Measurements from ENCODE around the gene GABRR3. TPM values are rescaled to one million over a fixed set of nuclear protein-coding genes. Genes with fewer than 3 reads are reported as not detected.

GABRR3 gene
- total RNA-seq, 2 donors from 2014 or later = not detected

DNA sequence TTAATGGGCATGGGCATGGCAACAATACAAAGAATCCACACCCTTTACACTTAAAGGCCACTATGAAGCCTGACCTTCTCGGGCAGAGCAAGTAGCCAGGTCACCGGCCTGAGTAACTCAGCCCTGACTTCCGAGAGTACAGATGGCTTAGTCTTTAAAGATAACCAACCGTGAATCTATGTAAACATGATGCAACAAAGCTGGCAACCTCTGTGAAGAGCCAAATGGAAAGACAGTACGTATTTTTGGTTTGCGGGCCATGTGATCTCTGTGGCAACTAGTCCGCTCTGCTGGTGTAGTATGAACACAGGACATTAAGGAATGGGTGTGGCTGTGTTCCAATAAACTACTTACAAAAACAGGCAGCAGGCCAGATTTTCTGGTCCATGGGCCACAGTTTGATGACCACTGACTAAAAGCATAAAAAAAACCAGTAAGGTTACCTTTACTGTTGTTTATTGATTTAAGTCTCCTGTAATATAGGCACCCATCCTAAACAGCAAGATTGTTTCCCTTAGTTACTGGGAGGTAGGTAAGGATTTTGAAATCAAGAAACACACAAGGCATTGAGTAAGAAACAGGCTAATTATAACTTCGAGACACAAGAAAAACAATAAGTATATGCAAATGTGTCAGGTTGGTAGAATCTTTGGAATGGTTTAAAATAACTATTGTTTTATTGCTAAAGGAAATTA, 77.4 kb downstream of the GABRR3 start:
- Mint-ChIP-seq H3K27me3 (ENCODE audit: low read depth) (no peaks in the 10 kb centered on the region), H3K4me1 (ENCODE audit: low read depth) (no peaks in the 10 kb centered on the region), H3K9me3 (no peaks in the 10 kb centered on the region), H3K4me3 (no peak overlapping the region), H3K36me3 (ENCODE audit: insufficient read depth in 2 of 2) (peaks cover 4 to 24% of the 10 kb centered on the region in 2 donors), H3K27ac (no peak overlapping the region)
- no peak for ATAC-seq (replicated peaks in 1 of 2)
- no peak for DNase-seq

DNA sequence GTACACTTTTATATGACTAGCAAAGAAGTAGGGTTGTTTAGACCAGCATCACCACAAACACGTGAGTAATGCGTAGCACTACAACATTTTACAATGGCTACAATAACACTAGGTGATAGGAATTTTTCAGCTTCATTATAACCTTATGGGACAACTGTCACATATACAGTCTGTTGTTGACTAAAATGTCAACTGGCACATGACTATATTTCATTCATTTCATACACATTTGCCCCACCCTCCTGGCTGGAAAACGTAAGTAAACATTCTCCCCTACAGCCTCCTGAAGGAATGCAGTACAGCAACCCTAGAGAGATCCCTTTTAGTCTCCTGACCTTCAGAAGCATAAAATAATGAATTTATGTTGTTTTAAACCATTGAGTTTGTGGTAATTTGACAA, 79.1 kb downstream of the GABRR3 start:
- Mint-ChIP-seq H3K4me3 (no peak overlapping the region), H3K36me3 (ENCODE audit: insufficient read depth in 2 of 2) (peaks cover 2 to 15% of the 10 kb centered on the region in 2 donors), H3K27me3 (ENCODE audit: low read depth) (no peaks in the 10 kb centered on the region), H3K9me3 (no peaks in the 10 kb centered on the region), H3K4me1 (ENCODE audit: low read depth) (no peaks in the 10 kb centered on the region), H3K27ac (peak overlapping the region; percentile 79)
- no peak for ATAC-seq (replicated peaks in 1 of 2)
- no peak for DNase-seq

DNA sequence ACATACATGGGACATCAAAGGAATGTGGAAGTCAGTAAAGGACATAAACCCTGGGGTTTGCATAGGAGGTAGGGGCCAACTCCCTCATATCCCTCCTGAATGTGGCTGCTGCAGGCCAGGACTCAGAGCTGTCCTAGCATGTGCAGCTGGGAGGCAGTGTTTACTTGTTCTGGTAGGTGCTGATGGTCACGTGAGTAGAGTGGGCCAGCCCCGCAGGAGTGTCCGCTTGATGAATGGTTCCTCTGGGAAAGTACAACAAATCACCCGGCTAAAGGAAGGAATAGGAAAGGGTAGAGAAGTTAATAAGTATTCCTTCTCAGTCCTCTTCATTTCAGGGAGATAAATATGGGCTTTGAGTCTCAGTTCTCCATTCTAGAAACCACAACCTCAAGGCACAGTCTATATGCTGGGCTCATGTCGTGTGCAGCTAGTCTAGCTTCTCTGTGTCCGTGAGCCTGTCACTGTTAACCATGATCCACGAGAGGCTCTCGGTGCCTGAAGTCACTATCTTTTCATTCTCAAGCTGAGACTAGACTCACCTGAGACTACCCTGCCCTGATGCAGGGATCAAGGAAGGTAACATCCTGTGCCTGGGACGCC, 80.8 kb downstream of the GABRR3 start:
- Mint-ChIP-seq H3K36me3 (ENCODE audit: insufficient read depth in 2 of 2) (peaks cover 2 to 16% of the 10 kb centered on the region in 2 donors), H3K27ac (no peak overlapping the region), H3K4me1 (ENCODE audit: low read depth) (no peaks in the 10 kb centered on the region), H3K4me3 (no peak overlapping the region), H3K9me3 (no peaks in the 10 kb centered on the region), H3K27me3 (ENCODE audit: low read depth) (no peaks in the 10 kb centered on the region)
- ATAC-seq (replicated peaks in 1 of 2) (no peak), DNase-seq (no peak)

DNA sequence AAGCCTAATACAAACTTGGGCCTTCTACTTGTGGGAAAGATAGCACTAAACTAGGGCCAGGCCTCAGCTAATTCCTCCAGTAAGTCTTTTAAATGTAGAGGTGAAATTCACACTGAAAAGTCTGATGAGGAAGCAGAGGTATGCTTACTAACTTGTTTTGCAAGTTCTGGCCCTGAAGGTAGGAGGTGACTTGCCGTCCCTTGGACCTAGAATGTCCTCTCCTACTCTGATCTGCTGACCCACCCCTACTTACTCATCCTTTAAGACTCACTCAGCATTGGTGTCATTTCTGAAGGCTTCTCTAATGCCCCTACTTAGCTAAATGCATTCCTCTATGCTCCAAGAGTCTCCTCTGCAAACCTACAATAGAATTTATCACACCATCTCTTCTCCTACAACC, 82.2 kb downstream of the GABRR3 start:
- H3K27ac Mint-ChIP-seq = no peak overlapping the region
- H3K9me3 Mint-ChIP-seq = no peaks in the 10 kb centered on the region
- peaks cover 7 to 21% of the 10 kb centered on the region in 2 donors for H3K36me3 Mint-ChIP-seq (ENCODE audit: insufficient read depth in 2 of 2)
- ATAC-seq (replicated peaks in 1 of 2) = no peak
- no peaks in the 10 kb centered on the region for H3K27me3 Mint-ChIP-seq (ENCODE audit: low read depth)
- H3K4me3 Mint-ChIP-seq = no peak overlapping the region
- H3K4me1 Mint-ChIP-seq (ENCODE audit: low read depth) = no peaks in the 10 kb centered on the region
- no peak for DNase-seq

DNA sequence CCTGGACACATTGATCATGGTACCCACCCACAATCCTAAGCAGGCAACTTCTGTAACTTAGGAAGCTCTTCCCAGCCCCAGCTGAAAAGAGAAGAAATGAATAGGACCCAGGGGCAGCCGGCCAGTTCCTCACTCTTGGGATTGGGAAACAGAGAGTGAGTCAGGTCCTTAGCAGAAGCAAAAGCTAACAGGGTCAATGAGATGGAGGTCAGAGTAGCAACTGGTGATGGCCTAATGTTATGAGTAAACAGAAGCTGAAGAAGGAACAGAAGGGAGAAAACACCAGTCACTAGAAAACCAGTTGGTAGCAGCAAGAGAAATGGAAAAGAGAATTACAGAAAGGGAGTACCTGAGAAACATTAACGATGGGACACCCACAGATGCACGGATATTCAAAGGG, 82.8 kb downstream of the GABRR3 start:
- ATAC-seq (replicated peaks in 1 of 2) (no peak), DNase-seq (no peak)
- H3K36me3 Mint-ChIP-seq (ENCODE audit: insufficient read depth in 2 of 2) = peaks cover 7 to 23% of the 10 kb centered on the region in 2 donors
- no peaks in the 10 kb centered on the region for H3K27me3 Mint-ChIP-seq (ENCODE audit: low read depth)
- no peak overlapping the region for H3K4me3 Mint-ChIP-seq
- H3K27ac Mint-ChIP-seq = peak overlapping the region; percentile 22
- no peaks in the 10 kb centered on the region for H3K4me1 Mint-ChIP-seq (ENCODE audit: low read depth)
- no peaks in the 10 kb centered on the region for H3K9me3 Mint-ChIP-seq

DNA sequence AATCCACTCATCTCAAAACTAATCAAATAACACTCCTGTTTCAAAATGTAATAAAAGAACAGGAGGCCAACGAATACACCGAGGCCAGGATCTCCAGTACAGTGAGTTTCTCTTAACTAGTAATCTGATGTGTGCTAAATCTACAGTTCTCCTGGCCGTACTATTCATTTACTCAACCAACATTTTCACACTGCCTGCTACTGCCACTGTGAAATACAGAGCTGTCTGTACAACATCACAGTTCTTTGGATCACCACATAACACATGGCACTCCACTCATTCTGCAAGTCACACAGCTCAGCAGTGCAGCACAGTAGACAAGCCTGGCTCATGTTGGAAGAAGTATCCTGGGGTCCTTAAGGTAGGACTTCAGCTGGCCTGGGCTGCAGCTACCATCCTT, 84.8 kb downstream of the GABRR3 start:
- no peak for DNase-seq

DNA sequence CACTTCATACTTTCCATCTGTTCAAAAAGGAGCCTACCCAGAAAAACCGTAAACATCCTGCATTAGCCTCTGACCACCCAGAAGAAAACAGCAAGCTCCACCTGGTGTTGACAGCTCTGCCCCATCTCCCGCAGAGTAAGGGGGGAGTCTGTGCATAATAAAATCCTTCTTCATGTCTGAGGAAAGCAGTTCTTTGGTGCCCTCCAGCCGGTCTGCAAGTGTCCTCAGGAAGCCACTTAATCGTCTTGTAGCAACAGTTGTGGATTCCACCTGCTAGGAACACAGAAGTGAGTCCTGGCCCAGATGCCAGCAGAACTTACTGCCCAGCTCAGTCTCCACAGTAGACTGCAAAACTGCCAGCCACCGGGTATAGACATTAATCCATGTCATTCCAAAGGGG, 85.4 kb downstream of the GABRR3 start:
- H3K4me1 Mint-ChIP-seq (ENCODE audit: low read depth) = no peaks in the 10 kb centered on the region
- peaks cover 11 to 21% of the 10 kb centered on the region in 2 donors for H3K36me3 Mint-ChIP-seq (ENCODE audit: insufficient read depth in 2 of 2)
- DNase-seq (no peak), ATAC-seq (replicated peaks in 1 of 2) (no peak)
- H3K27ac Mint-ChIP-seq = no peak overlapping the region
- no peaks in the 10 kb centered on the region for H3K9me3 Mint-ChIP-seq
- no peaks in the 10 kb centered on the region for H3K27me3 Mint-ChIP-seq (ENCODE audit: low read depth)
- H3K4me3 Mint-ChIP-seq = no peak overlapping the region

More for the DNA sequence above, 84.8 kb downstream of the GABRR3 start:
- Mint-ChIP-seq H3K9me3 (no peaks in the 10 kb centered on the region), H3K4me1 (ENCODE audit: low read depth) (no peaks in the 10 kb centered on the region), H3K36me3 (ENCODE audit: insufficient read depth in 2 of 2) (peaks cover 11 to 23% of the 10 kb centered on the region in 2 donors), H3K27me3 (ENCODE audit: low read depth) (no peaks in the 10 kb centered on the region), H3K27ac (no peak overlapping the region), H3K4me3 (no peak overlapping the region)
- peak in 1 of 2 donors; percentile 58 for ATAC-seq (replicated peaks in 1 of 2)

DNA sequence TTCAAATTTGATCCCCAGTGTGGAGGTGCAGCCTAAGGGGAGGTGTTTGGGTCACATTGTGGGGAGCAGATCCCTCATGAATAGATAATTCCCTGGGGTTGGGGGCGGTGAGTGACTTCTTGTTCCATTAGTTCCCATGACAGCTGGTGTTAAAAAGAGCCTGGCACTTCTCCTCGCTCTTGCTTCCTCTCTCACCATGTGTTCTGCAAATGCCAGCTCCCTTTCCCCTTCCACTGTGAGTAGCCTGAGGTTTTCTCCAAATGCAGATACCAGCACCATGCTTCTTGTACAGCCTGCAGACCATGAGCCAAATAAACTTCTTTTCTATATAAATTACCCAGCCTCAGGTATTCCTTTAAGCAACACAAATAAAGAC, 86.0 kb downstream of the GABRR3 start:
- Mint-ChIP-seq H3K27ac (no peak overlapping the region), H3K4me3 (no peak overlapping the region), H3K36me3 (ENCODE audit: insufficient read depth in 2 of 2) (peaks cover 11 to 23% of the 10 kb centered on the region in 2 donors), H3K4me1 (ENCODE audit: low read depth) (peaks cover 1% of the 10 kb centered on the region), H3K27me3 (ENCODE audit: low read depth) (no peaks in the 10 kb centered on the region), H3K9me3 (no peaks in the 10 kb centered on the region)
- ATAC-seq (replicated peaks in 1 of 2) (no peak), DNase-seq (no peak)

DNA sequence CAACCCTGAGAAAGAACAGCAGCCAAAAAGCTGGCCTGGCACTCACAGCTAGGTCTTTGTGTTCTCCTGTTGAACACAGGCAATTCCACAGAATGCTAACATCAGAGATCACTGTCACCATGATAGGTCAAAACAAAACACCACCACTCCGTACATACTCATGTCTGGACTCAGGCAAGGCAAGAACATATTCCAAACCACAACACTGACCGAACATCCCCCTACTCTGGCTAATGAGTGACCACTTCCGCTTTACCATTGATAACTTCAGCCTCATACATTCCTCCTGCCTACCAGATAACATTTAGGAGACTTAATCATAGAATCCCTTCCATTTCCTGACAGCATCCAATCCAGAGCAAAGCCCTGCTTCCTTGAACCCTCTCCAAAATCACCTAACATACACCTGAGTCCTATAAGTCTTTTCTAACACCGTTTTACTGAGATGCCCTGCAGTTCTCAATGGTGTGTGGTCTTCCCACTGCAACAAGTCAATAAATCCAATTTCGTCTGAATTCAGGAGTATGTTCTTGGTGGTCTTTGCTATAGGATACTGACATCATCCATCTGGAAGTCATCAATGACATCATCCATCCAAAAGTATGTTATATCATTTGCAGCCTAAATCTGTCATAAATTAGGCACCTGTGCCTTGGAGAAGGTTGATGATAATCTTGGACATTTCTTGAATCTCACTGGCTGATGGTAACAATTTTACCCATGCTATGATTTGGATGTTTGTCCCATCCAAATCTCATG, 86.6 kb downstream of the GABRR3 start:
- H3K4me1 Mint-ChIP-seq (ENCODE audit: low read depth) = peaks cover 7% of the 10 kb centered on the region
- H3K27ac Mint-ChIP-seq = peak overlapping the region; percentile 14
- ATAC-seq (replicated peaks in 1 of 2) = no peak
- H3K27me3 Mint-ChIP-seq (ENCODE audit: low read depth) = no peaks in the 10 kb centered on the region
- no peak overlapping the region for H3K4me3 Mint-ChIP-seq
- H3K36me3 Mint-ChIP-seq (ENCODE audit: insufficient read depth in 2 of 2) = peaks cover 11 to 23% of the 10 kb centered on the region in 2 donors
- DNase-seq = no peak
- H3K9me3 Mint-ChIP-seq = no peaks in the 10 kb centered on the region

DNA sequence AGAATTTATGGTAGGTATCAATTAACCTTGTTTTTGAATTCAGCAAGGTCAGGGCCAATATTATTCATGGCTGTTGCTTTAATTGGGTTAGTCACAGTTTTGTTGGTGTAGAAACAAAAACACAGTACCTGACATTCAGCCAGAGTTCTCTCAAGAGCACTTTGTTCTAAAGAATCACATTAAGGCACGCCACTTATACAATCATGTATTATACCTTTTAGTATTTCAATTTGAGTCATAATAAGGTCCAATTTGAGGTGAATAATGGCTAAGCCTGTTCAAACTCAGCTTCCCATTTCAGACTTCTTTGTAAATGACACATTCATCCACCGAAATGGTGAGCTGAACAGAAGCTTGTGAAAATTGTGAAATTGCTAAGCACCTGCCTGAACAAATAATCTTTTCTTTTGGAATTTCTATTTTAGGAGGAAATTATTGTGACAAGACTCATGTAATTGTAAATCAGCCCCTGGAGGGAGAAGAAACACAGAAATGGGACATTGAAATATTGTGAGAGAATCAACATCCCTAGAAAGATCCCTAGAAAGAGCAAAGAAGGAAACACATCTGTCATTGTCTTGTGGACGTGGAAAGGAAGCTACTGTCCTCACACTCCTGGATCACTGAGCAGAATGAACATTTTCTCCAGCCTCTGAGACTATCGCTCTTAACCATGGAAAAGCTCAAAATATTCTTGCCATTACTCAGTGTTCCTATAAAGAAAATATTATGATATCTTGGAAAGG, 92.1 kb downstream of the GABRR3 start:
- peak overlapping the region; percentile 37 to 38 for H3K4me3 Mint-ChIP-seq
- peaks cover 4 to 12% of the 10 kb centered on the region in 2 donors for H3K36me3 Mint-ChIP-seq (ENCODE audit: insufficient read depth in 2 of 2)
- peaks cover 19% of the 10 kb centered on the region for H3K4me1 Mint-ChIP-seq (ENCODE audit: low read depth)
- no peaks in the 10 kb centered on the region for H3K9me3 Mint-ChIP-seq
- peak; percentile 88 to 94 for ATAC-seq (replicated peaks in 1 of 2)
- DNase-seq = no peak
- no peaks in the 10 kb centered on the region for H3K27me3 Mint-ChIP-seq (ENCODE audit: low read depth)
- peak overlapping the region; percentile 77 for H3K27ac Mint-ChIP-seq

DNA sequence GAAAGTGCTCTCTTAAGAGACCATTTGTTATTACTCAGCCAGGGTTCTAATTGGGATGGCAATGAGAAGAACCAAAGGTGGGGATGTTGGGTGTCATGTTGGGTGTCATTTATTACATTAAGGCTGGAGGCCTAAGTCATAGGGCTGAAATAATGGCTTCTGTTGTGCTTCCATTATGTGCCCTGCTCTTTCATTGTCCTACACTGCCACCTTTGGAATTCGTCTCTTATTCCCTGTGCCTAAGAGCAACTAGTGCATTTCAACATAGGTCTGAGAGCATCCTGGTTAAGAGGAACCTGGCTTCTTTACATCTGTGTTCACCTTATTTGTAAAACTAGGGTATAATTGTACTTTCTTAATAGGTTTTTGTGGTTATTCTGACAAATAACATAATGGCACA, 95.1 kb downstream of the GABRR3 start:
- ATAC-seq (replicated peaks in 1 of 2) (no peak), DNase-seq (no peak)
- Mint-ChIP-seq H3K9me3 (no peaks in the 10 kb centered on the region), H3K27ac (no peak overlapping the region), H3K36me3 (ENCODE audit: insufficient read depth in 2 of 2) (peaks cover 6 to 8% of the 10 kb centered on the region in 2 donors), H3K4me3 (no peak overlapping the region), H3K4me1 (ENCODE audit: low read depth) (peaks cover 47% of the 10 kb centered on the region), H3K27me3 (ENCODE audit: low read depth) (no peaks in the 10 kb centered on the region)

DNA sequence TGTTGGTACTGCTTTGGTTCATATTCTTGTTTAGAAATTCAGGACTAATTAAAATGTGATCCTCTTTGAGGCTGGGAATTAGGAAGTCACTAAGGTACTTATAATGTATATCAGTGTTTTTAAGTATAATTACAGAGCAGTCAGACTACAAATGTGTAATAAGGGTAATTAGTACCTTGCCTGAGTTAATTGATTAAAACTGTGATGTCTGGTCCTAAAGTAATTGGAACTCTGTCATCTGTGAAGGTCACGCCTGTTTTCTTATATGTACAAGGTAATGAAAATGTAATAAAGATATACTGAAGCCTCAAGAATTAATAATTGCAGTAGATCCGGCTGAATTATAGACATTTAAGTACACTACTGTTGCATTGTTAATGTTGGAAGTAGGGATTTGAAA, 95.7 kb downstream of the GABRR3 start:
- H3K27ac Mint-ChIP-seq = no peak overlapping the region
- no peak for DNase-seq
- ATAC-seq (replicated peaks in 1 of 2) = no peak
- peaks cover 53% of the 10 kb centered on the region for H3K4me1 Mint-ChIP-seq (ENCODE audit: low read depth)
- H3K36me3 Mint-ChIP-seq (ENCODE audit: insufficient read depth in 2 of 2) = peaks cover 6 to 7% of the 10 kb centered on the region in 2 donors
- no peak overlapping the region for H3K4me3 Mint-ChIP-seq
- no peaks in the 10 kb centered on the region for H3K9me3 Mint-ChIP-seq
- no peaks in the 10 kb centered on the region for H3K27me3 Mint-ChIP-seq (ENCODE audit: low read depth)

DNA sequence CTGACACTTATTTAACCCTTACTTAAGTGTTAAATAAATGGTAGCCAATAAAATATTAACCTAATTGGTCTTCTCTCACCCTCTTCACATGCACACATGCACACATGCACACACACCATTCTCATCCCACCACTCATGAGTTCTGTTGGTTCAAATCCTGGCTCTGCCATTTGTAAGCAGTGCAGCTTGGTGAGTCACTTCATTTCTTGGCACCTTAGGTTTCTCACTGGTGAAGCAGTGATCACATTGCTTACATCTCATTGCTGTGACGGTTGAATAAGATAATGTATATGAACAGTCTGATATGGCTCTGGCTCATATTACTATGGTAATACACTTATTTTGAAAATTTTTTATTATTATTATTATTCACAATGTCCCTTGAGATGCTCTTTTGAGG, 96.7 kb downstream of the GABRR3 start:
- no peak for ATAC-seq (replicated peaks in 1 of 2)
- Mint-ChIP-seq H3K36me3 (ENCODE audit: insufficient read depth in 2 of 2) (peaks cover 5 to 6% of the 10 kb centered on the region in 2 donors), H3K9me3 (no peaks in the 10 kb centered on the region), H3K4me1 (ENCODE audit: low read depth) (peaks cover 45% of the 10 kb centered on the region), H3K27me3 (ENCODE audit: low read depth) (no peaks in the 10 kb centered on the region), H3K4me3 (no peak overlapping the region), H3K27ac (no peak overlapping the region)
- DNase-seq = no peak

All from activated T-cell treated with anti-CD3 and anti-CD28 coated beads, Interleukin-2, amount 50 U/mL, for 72 hours (primary cell).